Measurements from ENCODE around the gene PNKD. TPM values are rescaled to one million over a fixed set of nuclear protein-coding genes. Genes with fewer than 3 reads are reported as not detected.

PNKD gene
- total and polyA plus RNA-seq, 9 donors: 23.3 to 74.5 (median 48.1) TPM

- no peak for TF ChIP-seq POLR2A (IDR thresholded peaks at IDR 0.05)
- no peak for TF ChIP-seq EP300 (IDR thresholded peaks at IDR 0.05)
- TF ChIP-seq CTCF (IDR thresholded peaks at IDR 0.05): no peak
- no peaks in the 10 kb centered on the region for H3K9me3 ChIP-seq
- DNase-seq: no peak
- H3K27me3 ChIP-seq: no peaks in the 10 kb centered on the region
- H3K4me3 ChIP-seq: no peak overlapping the region
- no peaks in the 10 kb centered on the region for H3K4me1 ChIP-seq (ENCODE audit: insufficient read depth)
- H3K27ac ChIP-seq: no peak overlapping the region
- WGBS, 3 donors: 93 to 94% (median 93%) methylated on average over 9 of the region's 9 CpGs
- H3K36me3 ChIP-seq: no peaks in the 10 kb centered on the region
- intact Hi-C loops (cut with DNase I): no loop called here
These were observed 70.3 kb downstream of the PNKD start for GRCh38 chr2:218340656-218341055.

GRCh38 chr2:218341381-218341780 is 71.1 kb downstream of the PNKD start:
- TF ChIP-seq EP300 (IDR thresholded peaks at IDR 0.05) (no peak), POLR2A (IDR thresholded peaks at IDR 0.05) (no peak), CTCF (IDR thresholded peaks at IDR 0.05) (no peak)
- no peaks in the 10 kb centered on the region for H3K4me1 ChIP-seq (ENCODE audit: insufficient read depth)
- WGBS, 3 donors: 92 to 97% (median 94%) methylated on average over 8 of the region's 8 CpGs
- H3K4me3 ChIP-seq: no peak overlapping the region
- H3K36me3 ChIP-seq: no peaks in the 10 kb centered on the region
- no peak for DNase-seq
- no peak overlapping the region for H3K27ac ChIP-seq
- intact Hi-C loops (cut with DNase I): no loop called here
- no peaks in the 10 kb centered on the region for H3K27me3 ChIP-seq
- H3K9me3 ChIP-seq: no peaks in the 10 kb centered on the region

GRCh38 chr2:218342837-218343236 is 72.5 kb downstream of the PNKD start:
- intact Hi-C loops (cut with DNase I): no loop called here
- Histone ChIP-seq H3K9me3 (no peaks in the 10 kb centered on the region), H3K4me3 (no peak overlapping the region), H3K4me1 (ENCODE audit: insufficient read depth) (no peaks in the 10 kb centered on the region), H3K27ac (no peak overlapping the region), H3K27me3 (no peaks in the 10 kb centered on the region), H3K36me3 (no peaks in the 10 kb centered on the region)
- DNase-seq: no peak
- TF ChIP-seq POLR2A (IDR thresholded peaks at IDR 0.05): no peak
- TF ChIP-seq EP300 (IDR thresholded peaks at IDR 0.05): no peak
- TF ChIP-seq CTCF (IDR thresholded peaks at IDR 0.05): no peak
- 87 to 94% (median 93%) methylated on average over 5 of the region's 5 CpGs for WGBS, 3 donors

- Histone ChIP-seq H3K4me1 (ENCODE audit: insufficient read depth) (no peaks in the 10 kb centered on the region), H3K36me3 (no peaks in the 10 kb centered on the region), H3K27ac (no peak overlapping the region), H3K4me3 (no peak overlapping the region), H3K9me3 (no peaks in the 10 kb centered on the region), H3K27me3 (no peaks in the 10 kb centered on the region)
- 53 to 86% (median 79%) methylated on average over 3 of the region's 3 CpGs for WGBS, 3 donors
- intact Hi-C loops (cut with DNase I): no loop called here
- TF ChIP-seq EP300 (IDR thresholded peaks at IDR 0.05) (no peak), POLR2A (IDR thresholded peaks at IDR 0.05) (no peak), CTCF (IDR thresholded peaks at IDR 0.05) (no peak)
- DNase-seq: no peak
These were observed 73.3 kb downstream of the PNKD start for GRCh38 chr2:218343591-218343990.
